Activated T-cell treated with anti-CD3 and anti-CD28 coated beads, Interleukin-2, amount 50 U/mL, for 72 hours (primary cell): ENCODE results near the gene ADRM1. TPM values are rescaled to one million over a fixed set of nuclear protein-coding genes. Genes with fewer than 3 reads are reported as not detected.

Experiments used
- ATAC-seq, 2 donors: fragments of 150-1000 bp; cut with Tn5 transposase; replicated peaks in 1 of 2; 2 replicates each; pipeline ENCODE4 v1.10.0; 2021; ENCODE audit warnings: moderate library complexity in 2 of 2, mild to moderate bottlenecking in 1 of 2
- DNase-seq, 2 donors: peaks; one replicate each; pipeline ENCODE4 v3.0.0; 2021 to 2022; ENCODE audit warnings: mixed read lengths in 1 of 2
- H3K27ac Mint-ChIP-seq: one replicate; pipeline ENCODE4 v1.8.0; 2022; ENCODE audit warnings: mild to moderate bottlenecking, moderate library complexity, mixed read lengths
- H3K27me3 Mint-ChIP-seq: one replicate; pipeline ENCODE4 v1.8.0; 2022; ENCODE audit warnings: low read depth, mixed read lengths
- H3K36me3 Mint-ChIP-seq, 2 donors: one replicate each; pipeline ENCODE4 v1.8.0; 2022; ENCODE audit warnings: mixed read lengths in 2 of 2, mild to moderate bottlenecking in 1 of 2; ENCODE audit not compliant: insufficient read depth in 2 of 2
- H3K4me1 Mint-ChIP-seq: one replicate; pipeline ENCODE4 v1.8.0; 2022; ENCODE audit warnings: low read depth, mixed read lengths
- H3K4me3 Mint-ChIP-seq, 2 donors: one replicate each; pipeline ENCODE4 v1.8.0; 2022; ENCODE audit warnings: mild to moderate bottlenecking in 2 of 2, mixed read lengths in 2 of 2, moderate library complexity in 2 of 2
- H3K9me3 Mint-ChIP-seq, 2 donors: one replicate each; pipeline ENCODE4 v1.8.0; 2022; ENCODE audit warnings: mixed read lengths in 2 of 2
- total RNA-seq, 2 donors: library from RNA; stranded (reverse); gene quantifications; one replicate each; pipeline ENCODE4 v1.2.3, GENCODE V29; 2022

The ADRM1 gene
- total RNA-seq, 2 donors from 2014 or later, result 95.4 to 114 TPM

DNA sequence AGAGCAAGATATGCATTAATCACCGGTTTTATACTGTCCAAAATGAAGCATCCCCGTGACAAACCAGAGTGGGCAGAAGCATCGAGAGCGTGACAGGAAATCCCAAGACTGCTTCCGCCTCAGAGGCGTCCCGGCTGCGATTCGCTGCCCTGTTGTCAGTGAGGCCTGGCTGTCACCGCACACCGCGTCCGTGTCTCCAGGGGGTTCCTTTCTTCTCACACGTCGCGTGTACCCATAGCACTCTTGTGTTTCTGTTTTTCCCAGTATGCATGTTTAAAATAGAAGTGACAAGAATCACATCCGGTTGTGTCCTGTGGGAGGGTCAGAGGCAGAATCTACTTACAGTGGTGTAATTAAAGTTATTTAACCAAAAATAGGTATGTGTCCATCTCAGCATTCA, 8.3 kb upstream of the ADRM1 start:
- ATAC-seq (no peak), DNase-seq (no peak)
- H3K9me3 Mint-ChIP-seq, result no peaks in the 10 kb centered on the region
- no peak overlapping the region for H3K27ac Mint-ChIP-seq
- no peaks in the 10 kb centered on the region for H3K27me3 Mint-ChIP-seq
- no peaks in the 10 kb centered on the region for H3K36me3 Mint-ChIP-seq
- H3K4me3 Mint-ChIP-seq, result no peak overlapping the region
- H3K4me1 Mint-ChIP-seq, result no peaks in the 10 kb centered on the region

GRCh38 chr20:62296724-62297448, 5.9 kb upstream of the ADRM1 start:
- DNase-seq (no peak), ATAC-seq (no peak)
- Mint-ChIP-seq H3K36me3 (no peaks in the 10 kb centered on the region), H3K27me3 (no peaks in the 10 kb centered on the region), H3K4me3 (no peak overlapping the region), H3K27ac (no peak overlapping the region), H3K4me1 (peaks cover 8% of the 10 kb centered on the region), H3K9me3 (no peaks in the 10 kb centered on the region)

- Mint-ChIP-seq H3K27me3 (no peaks in the 10 kb centered on the region), H3K4me1 (peaks cover 8% of the 10 kb centered on the region), H3K9me3 (no peaks in the 10 kb centered on the region), H3K36me3 (no peaks in the 10 kb centered on the region), H3K4me3 (no peak overlapping the region), H3K27ac (no peak overlapping the region)
- ATAC-seq, result no peak
- DNase-seq, result no peak
These were observed 5.2 kb upstream of the ADRM1 start for GRCh38 chr20:62297449-62298227.

- no peaks in the 10 kb centered on the region for H3K9me3 Mint-ChIP-seq
- H3K27me3 Mint-ChIP-seq, result no peaks in the 10 kb centered on the region
- ATAC-seq (no peak), DNase-seq (no peak)
- H3K4me3 Mint-ChIP-seq, result no peak overlapping the region
- peaks cover 0 to 2% of the 10 kb centered on the region in 2 donors for H3K36me3 Mint-ChIP-seq
- H3K27ac Mint-ChIP-seq, result no peak overlapping the region
- H3K4me1 Mint-ChIP-seq, result peaks cover 8% of the 10 kb centered on the region
These were observed 4.1 kb upstream of the ADRM1 start for GRCh38 chr20:62298577-62299249.

DNA sequence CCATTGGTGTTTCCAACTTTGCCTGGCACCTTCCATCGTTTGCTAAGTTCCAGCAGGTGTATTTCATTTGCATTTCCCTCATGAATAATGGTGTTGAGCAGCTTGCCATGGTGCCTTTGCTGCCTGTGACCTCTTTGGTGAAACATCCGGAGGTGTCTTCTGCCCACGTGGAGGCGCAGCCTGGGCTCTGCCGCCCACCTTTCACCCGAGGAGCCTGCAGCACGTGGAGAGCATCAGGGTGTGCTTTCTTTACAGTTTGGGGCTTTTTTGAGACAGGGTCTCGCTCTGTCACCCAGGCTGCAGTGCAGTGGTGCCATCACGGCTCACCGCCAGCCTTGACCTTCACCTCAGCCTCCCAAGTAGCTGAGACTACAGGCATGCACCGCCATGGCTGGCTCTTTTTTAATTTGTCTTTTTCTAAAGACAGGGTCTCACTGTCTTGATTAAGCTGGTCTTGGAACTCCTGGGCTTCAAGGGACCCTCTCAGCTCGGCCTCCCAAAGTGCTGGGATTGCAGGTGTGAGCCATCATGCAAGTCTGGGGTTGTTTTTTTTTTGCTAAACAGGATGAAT, 3.0 kb upstream of the ADRM1 start:
- Mint-ChIP-seq H3K4me1 (peaks cover 18% of the 10 kb centered on the region), H3K4me3 (no peak overlapping the region), H3K27me3 (no peaks in the 10 kb centered on the region), H3K36me3 (peaks cover 2 to 6% of the 10 kb centered on the region in 2 donors), H3K27ac (no peak overlapping the region), H3K9me3 (no peaks in the 10 kb centered on the region)
- no peak for ATAC-seq
- DNase-seq, result no peak

DNA sequence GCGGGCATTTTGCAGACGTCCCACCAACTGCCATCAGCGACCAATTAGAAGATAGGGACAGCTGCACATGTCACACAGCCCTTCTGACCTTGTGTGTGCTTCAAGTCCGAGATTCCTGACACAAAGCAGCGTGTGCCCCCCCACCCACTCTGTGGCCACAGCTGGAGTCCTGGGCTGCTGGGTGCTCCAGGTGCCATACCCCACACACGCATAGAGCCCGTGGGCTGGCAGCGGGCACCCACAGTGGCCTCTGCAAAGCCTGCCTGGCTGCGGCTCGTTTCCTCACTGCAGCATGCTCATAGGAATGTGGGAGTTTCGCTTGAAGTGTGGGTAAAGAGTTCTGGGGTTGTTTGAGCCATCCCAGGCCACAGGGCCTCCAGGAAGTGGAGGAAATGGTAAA, 2.5 kb upstream of the ADRM1 start:
- Mint-ChIP-seq H3K27ac (no peak overlapping the region), H3K4me1 (peaks cover 24% of the 10 kb centered on the region), H3K27me3 (no peaks in the 10 kb centered on the region), H3K9me3 (no peaks in the 10 kb centered on the region), H3K36me3 (peaks cover 2 to 6% of the 10 kb centered on the region in 2 donors), H3K4me3 (no peak overlapping the region)
- DNase-seq (no peak), ATAC-seq (no peak)

GRCh38 chr20:62301111-62301668, 1.6 kb upstream of the ADRM1 start:
- Mint-ChIP-seq H3K27ac (no peak overlapping the region), H3K4me1 (peaks cover 28% of the 10 kb centered on the region), H3K9me3 (no peaks in the 10 kb centered on the region), H3K27me3 (no peaks in the 10 kb centered on the region), H3K4me3 (peak overlapping the region; percentile 36 to 44), H3K36me3 (peaks cover 2 to 9% of the 10 kb centered on the region in 2 donors)
- DNase-seq (no peak), ATAC-seq (no peak)

DNA sequence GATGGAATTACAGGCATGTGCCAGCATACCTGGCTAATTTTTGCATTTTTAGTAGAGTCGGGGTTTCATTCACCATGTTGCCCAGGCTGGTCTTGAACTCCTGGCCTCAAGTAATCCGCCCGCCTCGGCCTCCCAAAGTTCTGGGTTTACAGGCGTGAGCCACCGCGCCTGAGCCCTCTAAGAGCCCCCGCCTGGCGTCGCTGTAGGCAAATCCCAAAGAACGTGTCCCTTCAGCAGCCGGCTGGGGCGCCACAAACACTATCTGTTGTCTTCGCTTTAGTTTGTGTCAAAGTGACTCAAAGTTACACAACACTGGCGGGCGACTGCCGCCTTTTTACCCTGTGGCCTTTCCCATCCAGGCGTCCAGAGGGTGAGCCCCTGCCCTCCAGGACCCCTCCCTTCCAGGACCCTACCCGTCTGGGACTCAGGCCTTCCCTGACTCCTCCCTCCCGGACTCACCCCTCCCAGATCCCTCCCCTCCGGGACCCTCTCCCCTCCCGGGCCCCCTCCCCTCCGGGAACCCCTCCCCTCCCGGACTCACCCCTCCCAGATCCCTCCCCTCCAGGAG, 940 bp upstream of the ADRM1 start:
- Mint-ChIP-seq H3K4me3 (peak overlapping the region; percentile 96 to 99), H3K27me3 (no peaks in the 10 kb centered on the region), H3K27ac (peak overlapping the region; percentile 100), H3K36me3 (peaks cover 2 to 9% of the 10 kb centered on the region in 2 donors), H3K4me1 (peaks cover 28% of the 10 kb centered on the region), H3K9me3 (no peaks in the 10 kb centered on the region)
- DNase-seq, result peak; percentile 90 to 94
- ATAC-seq, result peak; percentile 56 to 62

GRCh38 chr20:62303062-62303339, 204 bp downstream of the ADRM1 start:
- peak overlapping the region; percentile 96 to 99 for H3K4me3 Mint-ChIP-seq
- DNase-seq, result no peak
- no peaks in the 10 kb centered on the region for H3K9me3 Mint-ChIP-seq
- ATAC-seq, result no peak
- H3K27ac Mint-ChIP-seq, result no peak overlapping the region
- H3K27me3 Mint-ChIP-seq, result no peaks in the 10 kb centered on the region
- peaks cover 2 to 9% of the 10 kb centered on the region in 2 donors for H3K36me3 Mint-ChIP-seq
- peaks cover 28% of the 10 kb centered on the region for H3K4me1 Mint-ChIP-seq

GRCh38 chr20:62303340-62304226, 786 bp downstream of the ADRM1 start:
- peak; percentile 33 to 51 for DNase-seq
- Mint-ChIP-seq H3K4me3 (peak overlapping the region; percentile 86 to 93), H3K36me3 (peaks cover 2 to 9% of the 10 kb centered on the region in 2 donors), H3K4me1 (peaks cover 28% of the 10 kb centered on the region), H3K9me3 (no peaks in the 10 kb centered on the region), H3K27ac (peak overlapping the region; percentile 82), H3K27me3 (no peaks in the 10 kb centered on the region)
- peak in 1 of 2 donors; percentile 2 for ATAC-seq

DNA sequence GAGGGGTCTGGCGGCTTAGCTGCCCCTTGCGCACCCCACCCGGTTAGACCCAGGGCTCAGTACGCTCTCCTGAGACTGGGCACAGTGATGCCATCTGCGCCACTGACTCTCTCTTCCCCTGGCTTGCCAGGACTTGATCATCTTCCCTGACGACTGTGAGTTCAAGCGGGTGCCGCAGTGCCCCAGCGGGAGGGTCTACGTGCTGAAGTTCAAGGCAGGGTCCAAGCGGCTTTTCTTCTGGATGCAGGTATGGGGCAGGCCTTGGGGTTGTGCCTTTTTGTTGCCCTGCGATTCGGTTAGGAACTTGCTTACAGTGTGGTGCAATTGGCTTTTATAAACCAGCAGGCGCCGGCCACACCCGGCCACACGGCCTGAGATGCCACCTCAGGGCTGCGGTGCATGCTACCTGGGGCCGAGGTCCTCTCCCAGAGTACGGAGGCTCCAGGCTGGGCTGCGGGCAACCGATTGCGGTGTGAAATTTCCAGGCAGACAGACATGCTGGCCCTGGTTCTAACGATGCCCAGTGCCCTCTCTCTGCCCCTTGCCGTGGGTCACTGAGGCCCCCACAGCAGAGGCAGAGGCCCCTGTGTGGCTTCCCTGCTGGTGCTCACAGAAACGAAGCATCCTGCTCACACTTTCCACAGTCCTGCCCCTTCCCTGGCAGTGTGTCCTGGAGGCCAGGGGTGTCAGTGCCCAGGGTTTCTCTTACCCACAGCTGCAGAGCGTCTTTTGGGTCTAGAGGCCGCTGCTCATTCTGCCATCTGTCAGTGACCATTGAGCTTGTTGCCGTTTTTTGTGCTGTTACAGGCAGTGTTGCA, 1.7 kb downstream of the ADRM1 start:
- peak overlapping the region; percentile 86 to 93 for H3K4me3 Mint-ChIP-seq
- DNase-seq (no peak), ATAC-seq (no peak)
- H3K27ac Mint-ChIP-seq, result peak overlapping the region; percentile 82
- H3K36me3 Mint-ChIP-seq, result peaks cover 2 to 9% of the 10 kb centered on the region in 2 donors
- H3K4me1 Mint-ChIP-seq, result peaks cover 28% of the 10 kb centered on the region
- no peaks in the 10 kb centered on the region for H3K27me3 Mint-ChIP-seq
- H3K9me3 Mint-ChIP-seq, result no peaks in the 10 kb centered on the region
